Fibroblast of mammary gland (primary cell): ENCODE results near the gene GJA1.
A peak's percentile ranks its signal among the peaks of the same experiment; 100 is the strongest.

Experiments used
- DNase-seq: peaks from one replicate; pipeline ENCODE4 v3.0.0-alpha.2; 2010; ENCODE audit warnings: low read depth
- H3K4me3 ChIP-seq: 2 replicates; pipeline ENCODE4 v1.5.1; 2011; ENCODE audit warnings: low read depth, mild to moderate bottlenecking, low read length, moderate library complexity; ENCODE audit not compliant: control insufficient read depth
- CTCF ChIP-seq: conservative IDR thresholded peaks from 2 replicates; pipeline ENCODE4 v1.5.1; 2011; ENCODE audit warnings: low read depth, low read length, inconsistent platforms; ENCODE audit not compliant: control insufficient read depth, insufficient read depth

The GJA1 gene

DNA sequence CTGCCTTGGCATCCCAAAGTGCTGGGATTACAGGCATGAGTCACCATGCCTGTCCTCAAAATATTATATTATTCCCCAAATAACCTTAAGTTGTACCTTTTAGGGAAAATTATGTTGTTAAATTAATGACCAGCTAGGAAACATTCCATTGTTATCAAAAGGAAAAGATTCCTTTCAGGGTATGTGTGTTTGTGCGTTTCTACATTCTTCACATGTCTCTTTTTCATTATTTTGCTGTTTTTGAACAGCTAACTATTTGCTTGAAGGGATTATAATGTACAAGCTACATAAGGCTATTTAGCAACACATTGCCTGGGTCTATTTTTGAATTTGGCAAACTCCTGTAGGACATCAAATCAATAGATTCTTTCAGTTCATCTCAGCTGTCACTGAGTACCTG lies 57.1 kb downstream of the GJA1 start:
- DNase-seq: no peak
- no peak for TF ChIP-seq CTCF
- no peak overlapping the region for H3K4me3 ChIP-seq

DNA sequence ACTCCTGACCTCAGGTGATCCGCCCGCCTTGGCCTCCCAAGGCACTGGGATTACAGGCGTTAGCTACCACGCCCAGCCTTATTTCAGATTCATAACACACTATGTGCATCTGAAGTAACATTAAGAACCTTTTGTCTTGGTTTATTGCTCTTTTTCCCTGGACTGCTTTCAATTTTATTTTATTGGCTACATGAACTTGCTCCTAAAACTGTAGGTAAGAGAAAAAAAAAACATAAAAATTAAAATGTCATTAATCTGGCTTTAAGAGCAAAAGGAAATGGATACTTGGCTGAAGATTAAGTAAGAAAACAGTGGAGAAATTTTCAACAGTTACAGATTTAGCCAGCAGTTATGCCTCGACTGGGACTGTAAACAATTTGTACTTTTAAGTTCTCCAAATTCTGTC lies 62.5 kb downstream of the GJA1 start:
- no peak for TF ChIP-seq CTCF
- no peak overlapping the region for H3K4me3 ChIP-seq
- no peak for DNase-seq

DNA sequence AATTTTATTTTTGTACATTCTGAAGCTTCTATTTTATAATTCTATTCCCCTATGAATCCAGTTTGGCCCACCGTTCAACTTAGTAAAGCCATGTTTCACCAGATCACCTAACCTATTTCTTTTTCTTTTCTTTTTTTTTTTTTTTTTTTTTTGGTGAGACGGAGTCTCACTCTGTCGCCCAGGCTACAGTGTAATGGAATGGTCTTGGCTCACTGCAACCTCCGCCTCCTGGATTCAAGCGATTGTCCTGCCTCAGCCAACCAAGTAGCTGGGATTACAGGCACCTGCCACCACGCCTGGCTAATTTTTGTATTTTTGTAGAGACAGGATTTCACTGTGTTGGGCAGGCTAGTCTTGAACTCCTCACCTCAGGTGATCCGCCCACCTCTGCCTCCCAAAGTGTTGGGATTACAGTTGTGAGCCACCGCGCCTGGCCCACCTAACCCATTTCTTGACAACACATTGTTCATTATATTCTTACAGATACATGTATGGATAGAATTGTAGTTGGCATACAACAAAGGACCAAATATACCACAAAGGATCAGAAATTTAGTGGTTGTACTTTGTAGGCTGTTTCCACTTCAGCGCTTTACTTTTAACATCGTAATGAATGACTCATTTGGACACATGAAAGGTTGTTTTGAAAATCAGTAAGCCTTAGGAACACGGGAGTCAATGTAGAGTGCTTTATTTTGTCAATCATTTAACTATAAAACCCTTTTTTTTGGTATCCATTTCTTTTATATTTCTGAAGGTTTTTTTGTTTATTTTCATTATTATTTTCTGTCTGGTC lies 63.2 kb downstream of the GJA1 start:
- H3K4me3 ChIP-seq: no peak overlapping the region
- TF ChIP-seq CTCF: no peak
- peak; percentile 44 for DNase-seq
